OCI-M2 (cell line): ENCODE results near the gene C1orf141.
"Not testable (repeated sequence)": the region's sequence is repeated elsewhere in the genome, so short reads cannot be mapped to it uniquely, and the experiment has no call there.

Experiments
- DNase-seq: peaks from one replicate; lab custom pipeline; 2025; ENCODE audit not compliant: unreplicated experiment; lab: John Stamatoyannopoulos, UW

Gene C1orf141

DNA sequence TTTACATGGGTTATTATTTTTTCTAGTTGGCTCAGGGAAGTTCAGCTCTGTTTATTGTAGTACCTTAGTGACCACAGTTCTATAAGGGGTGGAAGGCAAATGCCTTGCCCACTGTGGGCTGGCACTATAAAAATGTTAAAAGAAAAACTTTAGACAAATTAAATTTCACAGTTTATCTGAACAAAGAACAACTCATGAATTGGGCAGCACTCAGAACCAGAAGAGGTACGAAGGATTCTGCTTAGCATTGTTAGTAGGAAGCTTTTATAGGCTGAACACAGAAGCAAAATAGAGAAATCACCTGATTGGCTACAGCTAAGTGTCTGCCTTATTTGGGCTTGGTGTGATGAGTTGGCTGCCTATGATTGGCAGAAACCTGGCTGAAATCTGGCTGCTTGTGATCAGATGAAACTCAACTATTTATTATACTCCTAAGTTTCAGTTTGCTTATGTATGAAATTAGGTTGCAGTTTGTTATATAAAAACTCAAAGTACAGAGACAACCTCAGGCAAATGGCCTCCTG is 45.0 kb downstream of the C1orf141 start:
- DNase-seq: no peak

DNA sequence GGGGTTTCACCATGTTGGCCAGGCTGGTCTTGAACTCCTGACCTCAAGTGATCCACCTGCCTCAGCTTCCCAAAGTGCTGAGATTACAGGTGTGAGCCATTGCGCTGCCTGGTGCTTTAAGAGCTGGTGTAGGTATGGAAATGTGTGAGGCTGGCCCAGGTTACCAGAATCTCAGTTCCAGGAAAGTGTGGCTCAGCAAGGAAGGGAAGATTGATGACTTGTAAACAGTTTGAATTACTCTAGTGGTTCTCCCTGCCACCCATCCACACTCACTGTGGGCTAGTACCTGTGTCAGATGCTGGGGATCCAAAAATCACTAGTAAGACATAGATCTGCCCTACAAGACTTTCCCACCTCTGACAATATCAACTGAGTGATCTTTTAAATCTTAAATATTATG is 46.3 kb downstream of the C1orf141 start:
- no peak for DNase-seq

DNA sequence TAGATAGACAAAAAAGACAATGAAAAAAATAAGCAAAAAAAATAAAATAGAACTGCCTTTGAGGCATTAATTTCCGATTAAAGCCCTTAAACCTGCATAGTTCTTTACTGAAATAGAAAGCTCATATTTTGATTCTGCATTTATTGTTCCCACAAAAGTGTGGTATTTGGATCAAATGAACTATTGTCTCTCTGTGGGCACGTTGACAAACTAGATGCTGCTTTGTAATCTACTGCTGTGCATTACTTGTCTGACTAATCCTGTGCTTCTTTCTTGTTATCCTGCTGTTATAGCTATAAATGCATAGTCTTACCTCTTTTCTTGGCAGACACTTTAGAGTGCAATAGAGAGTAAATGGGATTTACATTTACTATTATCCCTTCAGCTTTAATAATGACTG is 49.4 kb downstream of the C1orf141 start:
- no peak for DNase-seq

DNA sequence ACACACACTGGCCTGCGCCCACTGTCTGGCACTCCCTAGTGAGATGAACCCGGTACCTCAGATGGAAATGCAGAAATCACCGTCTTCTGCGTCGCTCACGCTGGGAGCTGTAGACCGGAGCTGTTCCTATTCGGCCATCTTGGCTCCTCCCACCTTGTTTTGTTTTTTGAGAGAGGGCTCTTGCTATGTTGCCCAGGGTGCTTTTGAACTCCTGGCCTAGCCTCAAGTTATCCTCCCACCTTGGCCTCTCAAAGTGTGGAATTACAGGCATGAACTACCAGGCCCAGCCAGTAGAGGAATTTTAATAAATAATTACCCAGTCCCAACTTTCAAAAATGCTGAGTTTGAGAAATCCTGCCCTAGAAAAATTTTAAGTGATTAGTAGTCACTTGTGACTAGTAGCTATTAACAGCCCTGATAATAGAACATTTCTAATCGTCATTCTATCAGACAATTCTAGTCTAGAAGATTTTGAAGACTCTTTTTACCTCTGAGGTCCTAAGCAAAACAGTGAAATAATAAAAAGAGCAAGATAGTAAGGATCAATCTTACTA is 49.9 kb downstream of the C1orf141 start:
- no peak for DNase-seq

DNA sequence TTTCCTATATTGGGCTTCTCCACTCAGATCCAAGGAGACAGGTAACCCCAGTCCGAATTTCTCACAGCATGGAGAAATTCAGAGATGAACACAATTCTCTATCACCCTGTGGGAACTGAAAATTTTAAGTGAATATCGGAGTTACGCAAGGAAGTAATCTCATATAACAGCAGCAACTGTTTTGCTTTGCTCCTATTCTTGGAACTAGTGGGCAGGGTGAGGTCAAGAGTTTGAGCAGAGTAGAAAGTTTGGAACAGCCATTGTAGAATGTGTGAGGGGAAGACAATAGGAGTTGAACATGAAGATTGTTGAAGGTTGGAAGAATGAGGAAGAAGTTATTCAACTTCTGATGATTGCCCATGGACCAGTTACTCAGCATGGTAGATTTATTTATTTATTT is 56.5 kb downstream of the C1orf141 start:
- no peak for DNase-seq

DNA sequence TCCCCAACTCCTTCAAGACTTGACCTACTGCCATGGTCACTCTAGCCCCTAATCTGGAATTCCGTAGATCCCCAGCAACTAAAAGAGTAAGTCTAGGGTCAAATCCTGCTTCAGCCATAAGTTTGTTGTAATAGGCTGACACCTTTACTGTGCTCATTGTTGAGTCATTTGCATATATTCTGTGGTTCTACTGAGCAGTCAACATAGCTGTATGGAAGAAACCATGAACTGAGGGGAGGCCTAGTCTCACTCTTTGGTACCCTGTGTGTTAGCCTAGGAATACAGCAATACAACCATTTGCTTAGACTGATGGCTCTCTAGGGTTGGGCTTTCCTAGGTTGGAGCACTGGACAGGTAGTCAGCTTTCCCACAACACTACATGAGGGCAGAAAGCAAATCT is 57.2 kb downstream of the C1orf141 start:
- no peak for DNase-seq

DNA sequence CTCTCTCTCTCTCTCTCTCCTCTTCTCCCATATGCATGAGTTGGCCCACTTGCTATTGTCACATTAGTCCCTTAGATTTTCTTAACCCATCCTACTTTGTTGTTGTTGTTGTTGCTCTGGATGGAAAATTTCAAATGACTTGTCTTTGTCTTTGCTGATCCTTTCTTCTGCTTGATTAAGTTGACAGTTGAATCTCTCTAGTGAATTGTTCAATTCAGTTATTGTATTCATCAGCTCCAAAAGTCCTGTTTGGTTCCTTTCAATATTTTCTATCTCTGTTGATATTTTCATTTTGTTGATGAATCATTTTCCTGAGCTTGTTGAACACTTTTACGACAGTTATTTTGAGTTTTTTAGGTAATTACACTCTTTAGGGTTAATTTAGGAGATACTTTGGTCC is 62.0 kb downstream of the C1orf141 start:
- no peak for DNase-seq

DNA sequence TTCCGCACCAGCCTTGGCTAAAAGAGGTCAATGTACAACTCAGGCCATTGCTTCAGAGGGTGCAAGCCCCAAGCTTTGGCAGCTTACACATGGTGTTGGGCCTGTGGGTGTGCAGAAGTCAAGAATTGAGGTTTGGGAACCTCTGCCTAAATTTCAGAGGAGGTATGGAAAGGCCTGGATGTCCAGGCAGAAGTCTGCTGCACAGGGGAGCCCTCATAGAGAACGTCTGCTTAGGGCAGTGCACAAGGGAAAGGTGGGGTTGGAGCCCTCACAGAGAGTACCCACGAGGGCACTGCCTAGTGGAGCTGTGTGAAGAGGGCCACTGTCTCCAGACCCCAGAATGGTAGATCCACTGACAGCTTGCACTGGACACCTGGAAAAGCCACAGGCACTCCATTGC is 67.1 kb downstream of the C1orf141 start:
- DNase-seq: not testable (repeated sequence)

DNA sequence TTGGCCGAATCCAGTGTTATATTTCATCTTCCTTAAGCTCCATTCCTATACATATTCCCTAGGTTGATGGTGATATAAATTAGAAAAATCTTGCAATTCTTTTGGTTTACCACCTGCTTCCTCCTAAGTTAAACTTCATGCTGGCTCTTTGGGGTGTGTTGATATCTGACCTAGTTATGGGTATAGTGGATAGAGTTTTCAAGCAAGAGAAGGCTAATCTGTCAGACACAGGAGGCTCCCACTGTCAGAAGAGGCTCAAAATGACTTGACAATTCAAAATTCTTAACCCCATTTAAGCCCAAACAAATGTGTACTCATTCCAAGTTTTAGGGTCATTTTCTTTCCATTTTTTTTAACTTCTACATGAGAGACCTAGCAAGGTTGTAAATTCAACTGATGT is 72.4 kb downstream of the C1orf141 start:
- no peak for DNase-seq

DNA sequence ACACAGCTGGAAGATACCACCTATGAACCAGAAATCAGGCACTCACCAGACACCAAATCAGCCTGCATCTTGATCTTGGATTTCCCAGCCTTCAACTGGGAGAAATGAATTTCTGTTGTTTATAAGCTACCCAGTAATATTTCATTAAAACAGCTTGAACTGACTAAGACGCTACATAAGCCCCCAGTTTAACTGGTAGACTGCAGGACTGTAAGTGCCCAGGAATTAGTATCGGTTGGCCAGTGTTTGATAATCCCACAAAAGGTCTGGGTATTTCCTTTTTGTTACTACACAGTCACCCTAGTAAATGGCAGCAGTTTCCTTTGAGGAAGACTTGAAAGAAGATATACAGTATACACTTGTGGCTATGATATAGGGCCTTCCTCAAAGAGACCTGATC is 73.5 kb downstream of the C1orf141 start:
- DNase-seq: no peak

DNA sequence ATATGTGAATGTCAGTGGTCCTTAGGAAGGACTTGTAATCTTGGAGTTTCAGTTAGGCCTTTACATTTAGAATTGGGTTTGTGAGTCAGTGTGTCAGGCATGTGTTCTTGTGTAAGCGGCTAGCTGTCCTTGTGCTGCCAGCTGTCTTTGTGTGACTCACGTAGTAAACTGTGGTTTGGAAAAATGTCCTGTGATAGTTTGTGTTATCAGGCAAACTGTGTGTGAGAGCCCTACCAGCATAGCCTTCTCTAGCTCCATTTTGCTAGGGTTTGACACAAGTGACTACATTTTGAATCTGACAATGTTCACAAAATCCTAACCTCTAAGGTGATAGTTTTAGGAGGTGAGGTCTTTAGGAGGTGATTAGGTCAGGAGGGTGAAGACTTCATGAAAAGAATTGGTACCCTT is 74.0 kb downstream of the C1orf141 start:
- DNase-seq: no peak

DNA sequence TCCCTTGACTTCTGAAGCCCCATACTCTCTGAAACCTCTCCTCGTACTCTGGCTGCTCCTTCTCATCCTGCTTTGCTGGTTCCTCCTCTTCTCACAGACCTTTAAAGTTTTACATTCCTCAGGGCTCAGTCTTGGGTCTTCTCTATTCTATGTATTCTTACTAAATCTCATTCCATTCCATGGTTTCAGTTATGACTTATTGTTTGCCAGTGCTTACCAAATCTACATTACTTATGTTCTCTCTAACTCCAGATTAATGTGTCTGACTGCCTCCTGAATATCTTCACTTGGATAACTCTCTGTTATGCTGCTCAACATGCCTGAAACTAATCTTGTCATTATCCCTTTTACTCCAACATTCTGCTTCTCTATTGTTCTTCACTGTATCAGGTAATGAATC is 75.4 kb downstream of the C1orf141 start:
- DNase-seq: no peak

DNA sequence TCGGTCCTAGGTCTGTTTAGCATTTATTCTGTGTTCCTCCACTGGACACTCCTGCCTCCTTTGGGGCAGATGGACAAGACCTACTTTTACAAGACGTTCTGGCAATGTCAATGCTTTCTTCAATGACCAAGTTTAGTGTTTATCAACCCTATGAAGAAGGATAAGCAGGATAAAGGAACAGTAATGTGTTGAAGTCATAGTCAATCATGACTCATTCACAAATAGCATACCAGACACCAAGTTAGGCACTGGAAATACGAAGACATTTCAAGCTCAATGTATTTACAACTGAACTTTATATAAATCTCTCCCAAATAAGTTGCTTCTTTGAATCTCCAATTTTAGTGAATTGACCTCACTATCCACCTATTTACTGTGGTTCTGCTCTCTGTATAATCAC is 76.0 kb downstream of the C1orf141 start:
- DNase-seq: no peak

DNA sequence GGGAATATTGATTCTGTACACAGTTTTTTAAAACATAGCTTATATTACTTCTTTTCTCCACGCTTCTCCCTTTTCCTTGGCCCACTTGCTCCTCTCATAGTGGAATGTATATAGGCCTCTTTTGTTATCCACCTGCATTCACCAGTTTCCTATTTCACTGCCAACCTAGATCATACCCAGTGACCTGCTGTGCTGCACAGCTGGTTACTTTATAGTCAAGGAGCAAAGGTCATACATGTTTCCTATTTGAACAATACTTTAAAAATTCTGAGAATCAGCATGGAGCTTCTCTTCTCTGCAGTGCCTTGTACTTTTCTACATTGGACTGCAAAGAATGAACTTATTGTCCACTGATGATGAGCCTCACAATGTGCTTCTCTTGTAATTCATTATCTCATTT is 76.5 kb downstream of the C1orf141 start:
- DNase-seq: no peak

DNA sequence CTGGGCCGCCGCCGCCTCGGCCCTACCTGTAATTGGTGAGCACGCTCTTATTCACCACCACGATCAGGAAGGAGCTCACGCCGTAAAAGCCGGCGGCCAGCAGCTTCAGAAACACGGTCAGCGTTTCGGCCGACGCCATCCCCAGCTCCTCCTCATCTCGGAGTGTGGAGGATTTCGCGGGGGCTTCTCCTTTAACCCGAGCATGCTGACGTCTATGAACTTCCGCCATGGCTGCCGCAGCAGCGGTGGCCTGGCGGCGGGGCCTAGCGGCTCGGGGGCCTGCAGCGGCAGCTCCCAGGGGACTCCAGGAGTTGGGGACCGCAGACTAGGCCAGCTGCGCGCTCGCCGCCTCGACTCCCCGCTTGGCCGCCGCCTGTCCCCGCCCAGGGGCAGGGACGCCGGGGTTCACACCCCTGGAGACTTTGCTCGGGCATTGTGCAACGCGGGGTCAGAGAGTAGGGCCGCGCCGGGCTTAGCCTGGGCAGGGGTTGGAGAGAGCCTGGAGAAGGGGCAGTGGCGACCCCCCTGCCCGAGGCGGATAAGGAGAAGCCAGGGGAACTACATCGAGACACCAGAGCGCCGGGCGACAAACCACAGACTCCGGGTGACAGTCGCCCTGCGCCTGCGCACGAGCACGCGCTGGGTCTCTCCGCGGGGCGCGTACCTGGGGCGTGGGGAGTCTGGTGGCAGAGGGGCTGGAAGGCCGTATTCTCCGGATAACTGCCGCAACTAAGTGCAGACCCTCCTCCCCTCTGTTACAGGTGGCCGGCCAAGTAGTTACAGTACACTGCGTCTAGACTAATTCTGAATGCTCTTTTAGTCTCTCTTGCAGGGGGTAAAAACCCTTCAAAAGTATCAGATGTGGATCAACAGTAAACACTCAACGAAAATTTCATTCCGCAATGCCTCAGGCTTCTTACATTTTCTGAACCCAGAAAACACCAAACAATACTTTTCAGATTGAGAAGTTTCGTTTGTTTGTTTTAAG is 80.7 kb downstream of the C1orf141 start, which contains the start of gene SLC35D1:
TSS of gene SLC35D1 (minus strand) at position 364 of the 988 bp plus-strand sequence. CDS start at position 229, 135 bp downstream.
- peak; percentile 21 for DNase-seq

DNA sequence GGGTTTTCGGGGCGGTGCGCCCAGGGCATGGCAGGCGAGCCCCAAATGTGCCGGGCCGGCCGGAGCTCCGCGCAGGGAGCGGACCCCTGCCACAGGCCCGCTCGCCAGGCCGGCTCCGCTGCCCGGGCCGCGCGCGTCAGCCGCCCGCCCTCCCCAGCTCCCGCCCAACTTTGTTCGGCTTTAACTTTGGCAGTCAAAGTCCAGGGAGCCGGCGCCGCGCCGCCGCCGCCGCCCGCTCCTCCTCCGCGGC is 81.3 kb downstream of the C1orf141 start:
- DNase-seq: no peak

DNA sequence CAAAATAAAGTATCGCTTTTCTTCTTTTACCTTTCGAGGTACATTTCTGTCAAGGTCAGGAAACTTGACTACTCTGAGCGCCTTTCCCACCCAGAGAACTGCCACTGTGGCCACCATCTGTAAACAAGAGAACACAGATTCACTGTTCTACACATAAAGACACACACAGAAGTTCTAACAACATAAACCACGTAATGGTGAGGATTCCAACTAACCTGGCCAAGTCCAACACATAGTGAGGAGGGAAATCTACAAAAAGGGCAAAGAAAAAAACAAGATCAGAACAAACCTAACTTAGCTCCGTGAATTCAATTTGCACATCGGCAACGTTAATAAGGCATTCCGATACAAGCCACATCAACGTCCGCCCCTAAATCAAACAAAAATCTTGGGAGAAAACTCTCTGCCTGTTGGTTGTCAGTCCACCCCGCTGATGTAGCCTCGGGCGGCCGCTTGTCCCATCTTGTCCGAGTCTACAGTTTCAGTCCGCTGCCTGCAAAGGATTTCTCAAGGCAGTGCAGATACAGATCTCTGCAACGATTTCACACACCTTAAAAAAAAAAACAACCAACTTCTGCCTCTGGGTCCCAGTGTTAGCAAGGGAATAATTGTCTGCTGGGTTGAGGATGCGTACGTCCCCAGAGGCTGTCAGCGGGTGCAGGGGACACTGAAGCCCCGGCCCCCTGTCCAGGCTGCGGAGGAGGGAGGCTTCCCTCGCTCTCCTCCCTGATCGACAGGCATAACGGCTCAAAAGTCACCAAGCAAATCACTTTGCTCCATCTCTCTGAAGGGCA is 81.8 kb downstream of the C1orf141 start:
- DNase-seq: no peak

DNA sequence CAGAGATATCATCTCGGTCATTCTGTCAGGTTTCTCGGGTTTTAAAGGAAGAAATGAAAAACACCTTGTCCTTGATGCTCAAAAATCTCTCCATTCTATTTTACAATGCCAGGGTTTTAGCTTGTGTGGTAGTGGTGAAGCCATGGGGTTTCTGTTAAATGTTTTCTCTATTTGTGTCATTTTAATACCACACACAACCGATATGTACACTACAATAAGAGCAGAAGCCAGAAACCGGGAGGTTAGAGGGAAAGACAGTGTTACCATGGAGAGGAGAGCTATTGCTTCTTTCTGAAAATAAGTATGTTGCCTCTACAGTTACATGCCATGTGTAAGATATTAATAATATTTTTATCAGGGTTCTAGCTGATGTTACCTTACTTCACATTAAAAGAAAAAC is 83.6 kb downstream of the C1orf141 start:
- DNase-seq: no peak

DNA sequence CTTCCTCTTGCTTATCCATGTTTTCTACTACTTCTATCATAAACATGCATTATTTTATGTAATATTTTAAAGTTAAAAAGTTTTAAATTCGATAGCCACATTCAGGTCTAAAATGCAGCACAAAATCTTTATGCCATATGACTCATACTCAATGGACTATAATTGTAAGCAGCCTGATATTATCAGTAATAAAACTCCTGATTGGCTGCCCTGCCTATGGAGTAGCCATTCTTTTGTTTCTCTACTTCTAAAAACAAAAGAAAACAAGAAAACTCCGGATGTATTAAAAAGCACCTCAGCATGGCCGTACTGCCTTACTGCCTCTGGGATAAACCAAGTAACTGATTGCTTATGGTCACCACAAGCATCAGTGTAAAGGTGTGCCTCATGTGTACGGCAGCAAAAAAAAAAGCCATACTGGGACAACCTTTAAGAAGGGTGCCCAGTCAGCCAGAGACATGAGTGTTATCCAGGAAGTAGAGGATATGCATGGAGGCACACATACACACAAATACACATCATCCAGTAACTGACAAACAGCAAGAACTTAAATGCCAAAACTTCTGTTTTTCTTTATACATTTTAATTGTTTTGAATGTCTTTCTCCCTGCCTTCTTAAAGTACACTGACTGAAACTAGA is 90.0 kb downstream of the C1orf141 start:
- no peak for DNase-seq

DNA sequence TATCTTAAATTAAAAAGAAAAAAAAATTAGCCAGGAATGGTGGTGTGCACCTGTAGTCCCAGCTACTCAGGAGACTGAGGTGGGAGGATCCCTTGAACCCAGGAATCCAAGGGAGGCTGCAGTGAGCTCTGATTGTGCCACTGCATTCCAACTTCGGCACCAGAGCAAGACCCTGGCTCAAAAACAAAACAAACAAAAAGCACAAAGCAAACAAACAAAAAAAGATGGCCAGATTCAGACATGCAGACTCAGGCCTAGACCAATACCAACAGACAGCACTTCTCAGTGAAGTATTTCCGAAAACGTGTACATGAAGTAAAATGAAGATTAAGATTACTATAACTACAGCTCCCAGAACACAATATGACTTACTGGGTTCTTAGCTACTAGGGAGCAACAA is 91.4 kb downstream of the C1orf141 start:
- DNase-seq: no peak
